Jurkat, Clone E6-1 (cell line): ENCODE results near the gene RNF213.

Source experiments
- DNase-seq: peaks from one replicate; pipeline ENCODE4 v3.0.0-alpha.2; 2011; ENCODE audit warnings: low read depth, low spot score
- H3K4me3 ChIP-seq: 2 replicates; pipeline ENCODE4 v1.5.1; 2011; ENCODE audit warnings: mild to moderate bottlenecking, low read length, control low read depth, moderate library complexity

Gene RNF213

DNA sequence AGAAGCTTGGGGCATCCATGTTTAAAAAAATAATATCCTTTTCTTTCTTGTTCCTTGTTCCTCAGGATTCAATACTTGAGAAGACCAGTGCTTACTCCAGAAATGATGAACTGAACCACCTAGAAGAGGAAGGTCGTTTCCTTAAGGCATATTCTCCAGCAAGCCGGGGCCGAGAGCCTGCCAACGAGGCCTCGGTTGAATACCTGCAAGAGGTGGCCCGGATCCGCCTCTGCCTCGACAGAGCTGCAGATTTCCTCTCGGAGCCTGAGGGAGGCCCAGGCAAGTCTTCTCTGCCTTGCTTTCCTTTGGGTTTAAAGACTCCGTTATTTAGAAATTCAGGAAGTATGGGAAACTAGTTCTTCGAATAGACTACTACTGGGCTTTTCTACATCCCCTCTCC, 111.8 kb downstream of the RNF213 start:
- no peak for DNase-seq
- H3K4me3 ChIP-seq: no peak overlapping the region

DNA sequence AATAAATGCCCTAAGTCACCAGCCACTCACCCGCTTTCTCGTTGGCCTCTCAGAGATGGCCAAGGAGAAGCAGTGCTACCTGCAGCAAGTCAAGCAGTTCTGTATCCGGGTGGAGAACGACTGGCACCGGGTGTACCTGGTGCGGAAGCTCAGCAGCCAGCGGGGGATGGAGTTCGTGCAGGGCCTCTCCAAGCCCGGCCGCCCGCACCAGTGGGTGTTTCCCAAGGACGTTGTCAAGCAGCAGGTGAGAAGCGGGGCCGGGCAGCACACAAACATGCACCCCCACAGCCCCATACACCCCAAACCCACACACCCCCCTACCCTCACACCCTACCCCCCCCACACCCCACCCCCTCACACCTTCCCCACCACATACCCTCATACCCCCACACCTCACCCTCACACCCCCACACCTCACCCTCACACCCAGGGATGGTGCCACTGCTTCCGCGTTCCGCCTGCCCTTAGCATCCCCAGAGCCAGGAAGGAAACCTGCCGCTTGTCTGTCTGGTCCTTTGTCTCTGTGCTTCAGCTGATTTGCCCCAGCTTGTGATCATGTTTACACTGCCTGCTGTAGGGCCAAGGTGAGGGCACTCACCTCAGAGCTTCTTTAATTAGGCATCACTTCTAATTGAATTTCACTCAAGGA, 112.4 kb downstream of the RNF213 start:
- DNase-seq: no peak
- H3K4me3 ChIP-seq: no peak overlapping the region

DNA sequence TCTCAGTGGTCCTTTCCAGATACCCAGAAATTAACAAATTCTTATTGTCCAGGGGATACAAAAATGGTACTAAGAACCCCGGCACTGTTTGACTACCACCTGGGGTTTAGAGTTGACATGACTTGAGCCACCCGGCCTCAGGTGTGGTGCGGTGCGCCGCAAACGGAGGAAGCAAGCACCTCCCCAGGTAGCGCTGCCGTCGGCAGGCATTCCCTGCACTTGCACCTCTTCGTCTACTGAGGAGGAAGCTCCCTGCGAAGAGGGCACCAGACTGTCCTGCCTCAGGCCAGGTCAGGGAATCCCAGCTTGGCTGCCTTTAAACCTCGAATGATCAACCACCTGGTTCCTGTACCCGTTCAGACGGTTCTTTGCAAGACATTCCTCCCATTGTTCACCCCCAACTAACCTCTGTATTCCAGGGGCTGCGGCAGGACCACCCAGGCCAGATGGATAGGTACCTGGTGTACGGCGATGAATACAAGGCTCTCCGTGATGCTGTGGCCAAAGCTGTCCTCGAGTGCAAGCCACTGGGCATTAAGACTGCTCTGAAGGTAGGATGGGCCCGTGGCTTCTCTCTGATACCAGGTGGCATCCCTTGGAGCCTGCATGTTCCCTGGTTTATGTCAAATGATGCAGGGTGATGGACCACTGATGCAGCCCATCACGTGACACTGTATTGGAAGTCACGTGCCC, 113.5 kb downstream of the RNF213 start:
- DNase-seq: no peak
- no peak overlapping the region for H3K4me3 ChIP-seq

DNA sequence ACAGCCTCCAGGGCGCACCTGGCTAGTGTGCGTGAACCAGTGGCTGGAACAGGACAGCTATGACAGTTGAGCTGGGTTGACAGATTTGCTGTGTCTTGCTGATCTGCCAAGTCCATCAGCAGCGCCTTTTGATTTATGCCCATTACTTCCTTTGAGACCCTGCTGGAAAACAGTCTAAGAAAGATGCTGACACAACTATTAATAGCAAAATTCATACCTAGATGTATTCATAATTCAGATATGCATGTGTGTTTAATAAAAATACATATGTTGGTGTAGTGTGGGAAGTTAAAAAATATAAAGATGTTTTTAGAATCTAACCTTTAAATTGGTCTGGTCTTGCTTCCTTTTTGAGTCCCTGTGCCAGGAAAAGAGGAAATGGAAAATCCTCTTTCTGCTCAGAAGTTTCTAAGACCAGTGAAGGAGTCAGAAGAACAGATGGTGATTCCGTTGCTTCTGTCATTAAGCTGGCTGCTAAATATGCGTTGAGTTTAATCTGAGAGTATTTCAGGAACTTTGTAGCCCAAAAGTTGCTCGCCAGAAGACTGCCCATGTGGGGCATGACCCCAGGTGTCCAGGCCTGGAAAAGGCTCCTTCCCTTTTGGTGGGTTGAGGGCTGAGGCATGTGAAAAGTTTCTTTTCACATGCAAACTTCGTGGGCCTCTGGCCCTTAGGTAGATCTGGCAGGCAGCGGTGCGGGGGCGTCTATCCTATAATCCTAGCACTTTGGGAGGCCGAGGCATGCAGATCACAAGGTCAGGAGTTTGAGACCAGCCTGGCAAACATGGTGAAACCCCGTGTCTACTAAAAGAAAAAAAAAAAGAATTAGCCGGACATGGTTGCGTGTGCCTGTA, 114.3 kb downstream of the RNF213 start:
- no peak overlapping the region for H3K4me3 ChIP-seq
- DNase-seq: no peak

DNA sequence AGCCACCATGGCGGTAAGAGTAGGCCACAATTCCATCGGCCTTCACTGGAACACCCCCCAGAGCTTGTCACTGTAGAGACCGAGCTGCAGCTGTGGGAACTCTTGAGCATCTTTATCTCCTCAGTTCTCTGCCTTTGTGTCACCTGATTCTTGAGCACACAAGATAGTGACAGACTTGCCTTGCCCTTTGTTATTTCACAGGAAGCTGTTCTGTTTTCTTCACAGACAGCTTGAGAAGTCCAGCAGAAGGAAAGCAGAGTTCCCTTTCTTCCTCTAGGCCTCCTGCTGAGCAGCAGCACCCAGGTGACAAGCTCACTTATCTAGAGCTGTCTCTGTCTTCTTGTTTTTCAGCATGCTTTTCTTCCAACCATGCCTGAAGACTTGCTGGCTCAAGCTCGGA, 115.9 kb downstream of the RNF213 start:
- no peak overlapping the region for H3K4me3 ChIP-seq
- DNase-seq: no peak

DNA sequence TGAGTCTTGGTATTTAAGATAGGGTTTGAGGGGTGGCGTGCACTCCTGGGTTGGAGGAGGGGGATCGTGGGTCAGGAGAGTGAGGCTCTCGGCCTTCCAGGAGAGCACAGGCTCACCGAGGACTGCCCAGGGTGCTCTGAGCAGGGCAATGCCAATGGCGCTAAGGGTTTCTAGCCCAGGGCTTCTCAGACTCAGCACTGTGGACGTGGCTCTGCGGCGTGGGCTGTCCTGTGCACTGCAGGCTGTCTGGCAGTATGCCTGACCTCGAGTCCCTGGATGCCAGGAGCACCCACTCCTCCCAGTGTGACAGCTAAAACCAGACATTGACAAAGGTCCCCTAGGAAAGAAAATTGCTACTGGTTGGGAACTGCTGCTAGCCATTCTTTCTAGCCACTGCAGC, 117.1 kb downstream of the RNF213 start:
- no peak overlapping the region for H3K4me3 ChIP-seq
- DNase-seq: no peak

DNA sequence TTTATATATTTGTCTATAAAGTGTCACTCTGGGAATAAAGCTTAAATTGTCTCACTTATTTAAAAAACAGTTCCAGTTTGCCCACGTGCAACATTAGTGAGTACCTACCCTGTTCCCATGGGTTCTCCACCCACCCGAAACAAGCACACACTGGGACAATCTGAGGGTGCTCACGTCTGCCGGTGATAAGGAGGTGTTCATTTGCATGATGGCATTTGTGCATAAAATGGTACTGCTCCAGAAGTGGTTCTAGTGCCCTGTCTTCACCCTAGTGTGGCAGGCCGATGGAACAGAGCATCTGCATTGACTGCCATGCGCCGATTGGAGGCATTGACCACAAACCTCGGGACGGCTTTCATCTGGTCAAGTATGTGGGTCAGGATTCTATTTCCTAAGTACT, 118.7 kb downstream of the RNF213 start:
- H3K4me3 ChIP-seq: no peak overlapping the region
- DNase-seq: no peak

DNA sequence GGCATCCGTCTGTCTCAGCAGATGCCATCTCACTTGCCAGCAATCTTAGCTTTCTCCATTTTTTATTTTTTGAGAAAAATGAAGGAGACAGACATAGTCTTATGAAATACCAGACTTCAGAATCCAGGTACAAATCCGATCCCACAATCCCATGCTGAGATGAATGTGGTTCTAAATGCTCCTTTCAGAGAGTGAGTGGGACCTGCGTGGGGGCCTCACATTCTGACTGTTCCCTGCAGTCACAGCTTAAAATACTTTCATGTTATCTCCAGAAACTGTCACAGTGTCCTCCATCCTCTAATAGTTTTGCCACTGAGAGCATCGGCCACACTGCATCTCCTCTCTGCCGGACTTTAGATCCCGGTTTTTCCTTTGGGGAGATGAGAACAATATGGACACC, 119.4 kb downstream of the RNF213 start:
- DNase-seq: no peak

DNA sequence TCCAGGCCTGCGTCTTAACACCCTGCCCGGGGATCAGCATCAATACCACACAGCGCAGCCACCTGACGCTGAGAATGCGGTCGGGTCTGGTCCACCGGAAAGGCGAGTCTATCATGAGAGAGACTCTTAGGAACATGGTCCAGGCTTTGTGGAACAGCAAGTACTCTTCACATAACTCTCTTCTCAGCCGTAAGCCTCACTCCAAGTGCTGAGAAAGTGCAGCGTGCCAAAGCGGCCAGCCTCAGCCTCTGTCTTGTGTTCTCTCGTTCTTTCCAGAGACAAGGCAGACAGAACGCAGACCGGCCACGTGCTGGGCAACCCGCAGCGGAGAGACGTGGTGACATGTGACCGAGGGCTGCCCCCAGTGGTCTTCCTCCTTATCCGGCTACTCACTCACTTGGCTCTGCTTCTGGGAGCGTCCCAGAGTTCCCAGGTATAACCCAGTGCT, 119.9 kb downstream of the RNF213 start:
- no peak overlapping the region for H3K4me3 ChIP-seq
- DNase-seq: no peak

More for the DNA sequence above, 119.4 kb downstream of the RNF213 start:
- no peak overlapping the region for H3K4me3 ChIP-seq

DNA sequence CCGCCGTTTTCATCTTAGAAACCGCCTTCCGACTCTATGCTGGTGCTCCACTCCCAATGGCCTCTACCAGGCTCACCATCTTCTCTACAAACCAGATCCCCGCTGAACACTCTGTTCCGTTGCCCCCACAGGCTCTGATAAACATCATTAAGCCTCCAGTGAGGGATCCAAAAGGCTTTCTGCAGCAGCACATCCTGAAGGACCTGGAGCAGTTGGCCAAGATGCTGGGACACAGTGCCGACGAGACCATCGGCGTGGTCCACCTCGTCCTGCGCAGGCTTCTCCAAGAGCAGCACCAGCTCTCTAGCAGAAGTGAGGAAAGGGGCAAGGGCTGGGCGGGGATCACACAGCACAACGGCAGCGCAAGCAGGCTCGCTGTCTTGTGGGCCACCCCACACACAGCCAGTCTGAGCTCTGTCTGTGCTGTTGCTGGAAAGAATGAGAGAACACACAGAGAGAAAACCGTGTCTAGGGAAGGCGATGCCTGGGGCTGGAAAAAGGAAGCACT, 120.8 kb downstream of the RNF213 start:
- no peak for DNase-seq
- no peak overlapping the region for H3K4me3 ChIP-seq

DNA sequence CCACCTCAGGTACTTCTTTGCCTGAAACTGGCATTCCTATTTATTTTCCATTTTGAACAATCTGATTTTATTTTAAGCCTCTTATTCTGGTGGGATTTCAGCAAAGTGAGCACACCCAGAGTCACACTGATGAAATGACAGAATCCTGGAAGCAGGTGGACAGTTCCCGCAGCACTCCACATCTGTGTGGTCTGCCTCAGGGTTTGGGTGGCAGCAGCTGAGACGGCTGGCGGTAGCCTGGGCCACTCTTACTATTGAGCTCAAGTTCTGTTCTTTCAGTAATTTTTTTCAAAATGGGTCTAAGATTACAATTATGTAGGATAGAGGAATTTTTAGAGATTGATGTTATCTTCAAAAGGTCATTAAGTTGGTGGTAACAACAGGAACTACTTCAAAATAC, 121.8 kb downstream of the RNF213 start:
- DNase-seq: no peak
- no peak overlapping the region for H3K4me3 ChIP-seq

DNA sequence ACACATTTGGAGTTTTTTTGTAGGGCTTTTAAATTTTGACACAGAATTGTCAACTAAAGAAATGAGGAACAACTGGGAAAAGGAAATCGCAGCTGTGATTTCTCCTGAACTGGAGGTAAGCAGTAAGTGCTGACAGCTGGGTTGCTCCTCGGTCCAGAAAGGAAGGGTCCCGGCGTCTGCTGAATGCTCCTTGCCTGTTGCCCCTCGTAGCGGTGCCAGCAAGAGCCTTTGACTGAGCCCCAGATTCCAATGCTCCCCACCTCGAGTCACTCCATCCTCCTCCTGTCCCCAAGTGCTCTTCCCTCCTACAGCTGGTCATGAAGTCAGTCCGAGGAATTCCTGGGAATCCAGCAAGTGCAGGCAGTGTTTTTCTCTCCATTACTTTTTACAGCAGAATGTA, 122.3 kb downstream of the RNF213 start:
- no peak for DNase-seq
- H3K4me3 ChIP-seq: no peak overlapping the region

DNA sequence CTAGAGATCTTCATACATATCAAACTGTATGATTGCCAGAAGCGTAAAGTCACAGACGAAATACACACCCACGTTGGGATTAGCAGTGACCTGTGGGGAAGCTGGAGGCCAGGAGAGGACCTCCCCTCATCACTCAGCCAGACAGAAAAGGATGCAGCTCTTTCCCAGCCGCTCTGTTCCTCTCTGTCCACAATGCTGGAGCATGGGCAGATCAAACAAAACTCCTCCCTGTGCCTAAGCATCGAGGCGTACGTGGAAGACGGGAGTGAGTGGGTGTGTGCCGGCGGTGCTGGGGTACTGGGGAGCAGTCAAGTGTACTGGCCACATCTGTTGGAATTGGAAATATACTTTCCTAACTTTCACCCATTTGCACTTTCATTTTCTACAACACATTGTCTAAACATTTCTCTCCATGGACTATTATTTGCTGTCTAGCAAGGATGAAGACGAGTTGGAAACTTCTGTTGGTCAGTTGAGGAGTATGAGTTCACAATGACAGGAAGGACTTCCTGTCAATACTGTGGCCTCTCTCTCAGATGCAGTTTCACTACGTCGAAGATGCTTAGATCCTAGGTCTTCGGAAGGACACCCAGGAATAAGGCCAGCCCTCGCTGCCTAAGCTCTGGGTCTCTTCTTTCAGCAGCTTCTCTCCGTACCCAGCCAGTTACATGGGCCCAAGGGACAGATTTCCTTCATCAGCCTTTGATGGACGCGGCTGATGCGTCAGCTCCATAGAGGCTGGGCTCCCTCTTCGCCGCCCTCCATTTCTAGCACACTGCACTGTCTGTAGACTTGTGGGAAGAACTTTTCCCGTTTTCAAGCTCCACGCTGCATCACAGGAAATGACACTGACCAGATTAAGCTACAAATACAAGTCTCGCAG, 123.7 kb downstream of the RNF213 start:
- H3K4me3 ChIP-seq: no peak overlapping the region
- DNase-seq: no peak

DNA sequence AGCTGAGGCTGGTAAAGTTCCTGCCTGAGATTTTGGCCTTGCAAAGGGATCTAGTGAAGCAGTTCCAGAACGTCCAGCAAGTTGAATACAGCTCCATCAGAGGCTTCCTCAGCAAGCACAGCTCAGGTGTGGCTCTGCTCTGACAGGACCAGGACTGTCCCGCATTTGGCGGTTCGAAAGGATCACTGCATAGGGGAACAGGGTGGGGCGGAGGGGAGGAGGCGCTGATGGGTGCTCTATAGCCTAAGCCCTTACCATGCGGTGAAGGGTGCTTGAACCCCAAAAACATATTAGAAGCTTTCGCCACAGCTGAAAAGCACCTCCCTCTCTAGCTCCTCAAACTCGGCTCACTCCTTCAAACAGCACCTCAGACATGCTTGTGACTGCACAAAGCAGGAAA, 124.4 kb downstream of the RNF213 start:
- H3K4me3 ChIP-seq: no peak overlapping the region
- no peak for DNase-seq

DNA sequence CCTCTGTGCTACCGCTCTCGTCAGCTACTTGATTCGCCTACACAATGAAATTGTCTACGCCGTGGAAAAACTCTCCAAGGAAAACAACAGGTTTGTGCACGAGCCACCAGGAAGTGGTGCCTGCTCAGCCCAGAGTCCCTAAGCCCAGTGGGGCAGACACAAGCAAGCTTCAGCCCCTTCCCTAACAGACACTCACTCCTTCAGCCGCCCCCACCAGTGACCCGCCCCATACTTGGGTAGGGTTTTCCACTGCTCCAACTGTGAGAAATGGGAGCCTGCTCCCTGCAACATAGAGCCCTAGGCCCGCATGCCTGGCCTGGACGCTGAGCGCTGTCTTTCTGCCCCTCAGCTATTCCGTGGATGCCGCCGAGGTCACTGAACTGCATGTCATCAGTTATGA, 125.7 kb downstream of the RNF213 start:
- no peak overlapping the region for H3K4me3 ChIP-seq
- DNase-seq: no peak

DNA sequence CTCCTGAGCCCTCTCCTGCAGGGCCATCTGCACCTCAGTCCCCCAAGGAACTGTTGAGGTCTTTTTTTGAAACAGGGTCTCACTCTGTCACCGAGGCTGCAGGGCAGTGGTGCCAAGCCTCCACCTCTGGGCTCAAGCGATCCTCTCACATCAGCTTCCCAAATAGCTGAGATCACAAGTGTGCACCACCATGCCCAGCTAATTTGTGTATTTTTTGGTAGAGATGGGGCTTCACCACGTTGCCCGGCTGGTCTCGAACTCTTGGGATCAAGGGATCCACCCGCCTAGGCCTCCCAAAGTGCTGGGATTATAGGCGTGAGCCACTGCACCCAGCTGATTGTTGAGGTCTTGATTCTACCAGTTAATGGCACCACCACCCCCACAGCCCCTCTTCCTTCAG, 126.4 kb downstream of the RNF213 start:
- DNase-seq: no peak
- no peak overlapping the region for H3K4me3 ChIP-seq

DNA sequence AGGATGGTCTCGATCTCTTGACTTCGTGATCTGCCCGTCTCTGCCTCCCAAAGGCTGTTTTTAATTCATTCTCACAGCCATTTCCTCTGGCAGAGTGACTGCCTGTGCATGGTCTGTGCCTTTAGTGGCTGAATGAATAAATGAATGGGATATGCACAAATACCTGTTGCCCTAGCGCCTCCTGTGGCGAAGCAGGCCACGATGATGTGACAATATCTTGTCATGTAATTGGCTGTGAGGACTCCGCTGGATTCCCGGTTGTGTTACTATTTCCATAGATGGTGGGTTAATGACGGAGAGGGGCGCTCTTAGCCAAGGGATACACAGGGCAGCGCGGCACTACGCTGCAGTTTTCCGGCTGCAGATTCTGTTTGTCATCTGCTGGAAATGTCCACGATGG, 127.5 kb downstream of the RNF213 start:
- no peak for DNase-seq
- H3K4me3 ChIP-seq: no peak overlapping the region

DNA sequence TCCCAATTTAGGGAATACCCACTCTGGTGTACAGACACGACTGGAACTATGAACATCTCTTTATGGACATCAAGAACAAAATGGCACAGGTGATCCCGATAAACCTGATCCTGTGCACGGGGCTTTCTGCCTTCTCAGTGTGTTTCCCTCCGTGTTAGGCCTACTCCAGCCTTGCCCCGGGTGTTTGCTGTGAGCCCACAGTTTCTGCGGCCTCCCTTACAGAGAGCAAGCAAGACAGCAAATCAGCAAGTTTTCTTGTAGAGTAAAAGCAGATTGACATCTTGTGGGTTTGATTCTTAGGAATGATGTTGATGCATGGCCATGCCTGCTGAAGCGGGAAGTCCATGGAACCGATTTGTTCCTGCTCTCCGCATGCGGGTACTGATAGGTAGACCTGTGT, 127.9 kb downstream of the RNF213 start:
- DNase-seq: no peak
- no peak overlapping the region for H3K4me3 ChIP-seq
